NCI-H510A (cell line): ENCODE measurements around the gene C9orf72.

Experiments used
- DNase-seq: peaks from one replicate; lab custom pipeline; 2025; lab: John Stamatoyannopoulos, UW

The C9orf72 gene

DNA sequence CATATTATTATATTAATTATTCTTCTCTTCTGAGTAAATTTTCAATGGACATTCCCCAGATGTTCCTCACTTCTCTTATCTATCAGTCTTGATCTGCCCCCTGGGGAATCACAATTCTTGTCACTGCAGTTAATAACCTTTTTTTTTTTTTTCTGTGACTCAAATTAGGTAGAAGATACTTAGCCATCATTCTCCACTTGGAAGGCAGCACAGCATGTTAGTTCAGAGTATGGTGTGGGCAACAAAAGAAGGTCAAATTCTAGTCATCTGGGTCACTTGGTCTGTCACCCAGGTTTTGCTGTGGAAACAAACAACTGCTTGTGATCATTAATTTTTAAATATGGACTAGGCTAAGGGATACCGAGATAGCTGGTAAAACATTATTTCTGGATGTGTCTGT, 35.5 kb downstream of the C9orf72 start:
- DNase-seq = no peak

DNA sequence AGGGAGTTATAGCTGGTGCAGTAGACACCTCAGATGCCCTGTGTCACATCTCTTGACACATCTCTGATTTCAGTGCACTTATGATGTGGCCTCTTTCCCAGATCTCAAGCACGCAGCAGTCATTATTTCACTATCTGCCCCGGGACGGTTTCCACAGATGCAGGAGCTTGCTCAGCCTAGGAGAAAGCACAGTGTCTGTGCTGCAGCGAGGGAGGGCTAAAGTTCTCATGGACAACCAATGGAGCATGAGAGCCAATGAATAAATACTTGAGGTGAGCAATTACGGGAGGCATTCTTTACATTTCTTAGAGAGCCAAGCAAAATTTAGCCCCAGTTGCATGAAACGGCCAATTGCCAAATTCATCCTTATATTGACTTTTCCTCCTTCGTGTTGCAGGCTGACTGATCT, 36.2 kb downstream of the C9orf72 start:
- no peak for DNase-seq

DNA sequence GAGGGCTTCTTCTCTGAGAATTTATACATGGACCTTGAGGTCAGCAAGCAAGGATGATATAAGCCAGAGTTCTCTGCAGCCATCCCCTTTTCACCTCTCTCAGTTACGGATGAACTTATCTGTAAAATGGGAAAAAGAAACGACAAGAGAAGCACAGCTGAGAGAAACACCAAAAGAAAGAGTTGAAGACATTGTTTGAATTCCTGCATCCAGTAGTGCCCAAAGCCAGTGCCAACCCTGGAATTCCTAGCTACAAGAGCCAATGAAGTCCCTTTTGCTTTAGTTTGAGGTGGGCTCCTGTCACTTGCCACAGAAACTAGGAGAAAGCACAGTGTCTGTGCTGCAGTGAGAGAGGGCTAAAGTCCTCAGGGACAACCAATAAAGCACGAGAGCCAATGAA, 37.1 kb downstream of the C9orf72 start:
- DNase-seq = no peak

DNA sequence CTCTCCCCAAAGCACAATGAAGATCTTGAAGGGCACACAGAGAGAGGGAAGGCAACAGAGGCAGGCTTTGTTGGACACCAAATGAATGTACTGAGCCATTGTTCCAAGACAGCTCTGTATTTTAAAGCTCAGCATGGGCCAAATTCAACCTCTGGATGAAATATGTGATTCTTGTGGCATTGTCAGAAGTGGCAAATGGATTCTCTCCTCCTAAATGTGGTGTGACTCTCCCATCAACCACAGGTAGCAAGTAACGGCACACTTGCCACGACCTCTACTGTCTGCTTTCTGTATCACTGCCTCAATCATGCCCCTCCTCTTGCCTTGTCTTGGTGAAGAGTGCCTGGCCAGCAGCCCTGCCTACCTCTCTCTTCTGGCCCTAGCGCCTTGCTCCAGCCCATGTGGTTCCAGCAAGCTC, 37.6 kb downstream of the C9orf72 start:
- no peak for DNase-seq

DNA sequence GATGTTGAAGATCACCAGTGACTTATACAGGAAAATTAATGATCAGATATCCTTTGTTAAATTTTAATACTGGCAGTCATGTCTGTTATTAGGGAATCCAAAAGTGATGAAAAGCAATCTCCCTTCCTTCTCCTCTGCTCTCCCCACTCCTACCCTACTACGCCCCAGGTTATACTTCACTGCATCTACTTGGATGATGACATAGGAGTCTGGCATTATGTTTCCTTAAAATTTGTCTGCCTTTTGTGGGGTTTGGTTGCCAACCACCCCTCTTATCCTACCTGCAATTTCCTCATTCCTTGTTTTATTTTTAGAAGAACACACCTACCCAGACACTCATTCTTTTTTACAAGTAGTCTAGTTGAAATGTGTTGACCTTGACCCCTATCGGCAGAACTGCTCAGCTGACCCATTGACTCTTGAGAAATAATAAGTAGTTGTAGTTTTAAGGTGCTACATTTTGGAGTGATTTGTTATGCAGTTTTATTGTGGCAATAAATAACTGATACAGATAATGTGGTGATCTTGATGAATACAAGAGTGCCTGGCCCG, 38.5 kb downstream of the C9orf72 start:
- no peak for DNase-seq

DNA sequence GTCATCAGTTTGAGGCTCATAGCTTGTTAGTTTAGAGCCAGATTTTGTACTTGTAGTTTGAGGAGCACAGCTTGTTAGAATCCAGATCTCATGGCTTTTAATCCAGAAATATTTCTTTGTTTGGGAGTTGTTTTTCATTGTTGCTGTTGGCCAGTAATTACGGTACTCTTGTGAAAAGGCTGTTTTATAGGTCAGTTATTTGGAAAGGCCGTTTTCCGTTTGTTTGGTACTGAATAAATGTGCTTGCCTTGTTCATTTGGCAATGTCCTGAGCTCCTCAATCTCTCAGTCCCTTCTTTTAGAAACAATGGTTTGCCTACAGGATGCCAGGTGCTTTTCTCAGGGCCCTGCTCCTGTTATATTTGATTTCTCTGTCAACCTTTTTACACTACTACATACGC, 39.1 kb downstream of the C9orf72 start:
- no peak for DNase-seq

DNA sequence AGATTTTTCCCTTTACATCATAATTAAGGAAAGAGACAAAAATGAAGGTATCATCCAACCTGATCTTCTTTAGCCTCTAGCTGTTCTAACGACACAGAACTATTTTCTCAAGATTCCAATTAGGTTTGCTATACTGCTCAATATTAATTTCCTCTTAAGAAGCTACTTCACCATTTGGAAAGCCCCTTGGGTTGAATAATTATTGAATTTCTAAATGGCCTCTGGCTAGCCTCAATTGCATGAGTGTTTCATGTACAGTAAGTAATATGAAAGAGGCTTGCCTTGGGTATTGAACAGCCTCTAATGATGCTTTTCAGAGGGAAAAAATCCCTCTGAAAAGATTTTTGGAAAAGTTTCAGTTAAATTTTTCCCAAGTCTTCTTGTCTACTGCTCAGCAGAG, 40.0 kb downstream of the C9orf72 start:
- no peak for DNase-seq

DNA sequence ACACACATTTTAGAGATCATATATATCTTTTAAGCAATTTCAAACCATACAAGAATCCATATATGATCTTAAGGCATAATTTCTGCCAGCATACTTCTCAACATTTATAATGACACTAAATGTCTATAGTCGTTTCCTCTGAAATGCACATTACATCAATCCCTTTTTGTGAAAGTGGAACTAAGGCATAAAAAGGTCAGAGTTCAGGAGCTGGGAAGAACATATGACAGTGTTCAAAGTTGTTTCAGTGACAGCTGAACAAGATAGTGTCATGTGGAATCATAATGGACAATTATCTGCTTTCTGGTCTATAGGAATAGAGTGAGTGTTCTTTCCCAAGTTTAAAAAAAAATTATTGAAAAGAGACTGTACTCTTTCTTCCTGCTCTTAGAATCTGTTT, 41.2 kb downstream of the C9orf72 start:
- DNase-seq = no peak

DNA sequence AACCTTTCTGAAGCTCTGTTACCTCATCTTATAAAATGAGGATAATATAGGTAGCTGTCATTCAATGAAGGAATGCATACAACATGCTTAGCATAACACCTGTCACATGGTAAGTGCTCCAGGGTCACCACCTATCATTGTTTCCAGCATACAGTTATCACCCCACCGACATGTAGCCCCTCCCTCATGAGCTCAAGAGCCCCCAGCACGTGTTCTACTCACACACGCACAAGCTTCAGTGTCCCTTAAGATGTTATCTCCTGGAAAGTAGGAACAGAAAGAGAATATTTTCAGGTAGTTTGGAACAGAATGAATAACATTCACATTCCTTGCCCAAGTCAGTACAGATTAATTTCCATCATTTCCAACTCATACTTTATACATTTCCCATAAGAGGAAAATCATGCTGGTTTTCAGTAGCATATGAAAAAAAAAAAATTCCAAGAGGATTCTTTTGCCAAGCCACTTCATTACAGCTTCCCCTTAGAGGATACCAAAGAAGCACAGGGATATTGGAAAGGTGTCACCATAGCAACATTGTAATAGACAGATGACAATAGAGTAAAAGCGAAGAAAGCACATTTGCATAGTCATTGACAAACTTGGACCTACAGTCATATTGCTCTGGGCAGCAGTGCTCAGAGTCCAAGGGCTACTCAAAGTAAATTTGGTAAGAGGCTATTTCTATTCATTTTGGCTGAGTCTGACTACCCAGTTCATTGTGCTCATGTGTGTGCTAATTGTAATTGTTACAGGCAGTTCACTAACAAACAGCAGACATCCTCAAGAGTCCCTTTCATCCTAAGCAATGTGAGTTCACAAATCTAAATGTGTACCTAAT, 42.1 kb downstream of the C9orf72 start:
- DNase-seq = no peak

DNA sequence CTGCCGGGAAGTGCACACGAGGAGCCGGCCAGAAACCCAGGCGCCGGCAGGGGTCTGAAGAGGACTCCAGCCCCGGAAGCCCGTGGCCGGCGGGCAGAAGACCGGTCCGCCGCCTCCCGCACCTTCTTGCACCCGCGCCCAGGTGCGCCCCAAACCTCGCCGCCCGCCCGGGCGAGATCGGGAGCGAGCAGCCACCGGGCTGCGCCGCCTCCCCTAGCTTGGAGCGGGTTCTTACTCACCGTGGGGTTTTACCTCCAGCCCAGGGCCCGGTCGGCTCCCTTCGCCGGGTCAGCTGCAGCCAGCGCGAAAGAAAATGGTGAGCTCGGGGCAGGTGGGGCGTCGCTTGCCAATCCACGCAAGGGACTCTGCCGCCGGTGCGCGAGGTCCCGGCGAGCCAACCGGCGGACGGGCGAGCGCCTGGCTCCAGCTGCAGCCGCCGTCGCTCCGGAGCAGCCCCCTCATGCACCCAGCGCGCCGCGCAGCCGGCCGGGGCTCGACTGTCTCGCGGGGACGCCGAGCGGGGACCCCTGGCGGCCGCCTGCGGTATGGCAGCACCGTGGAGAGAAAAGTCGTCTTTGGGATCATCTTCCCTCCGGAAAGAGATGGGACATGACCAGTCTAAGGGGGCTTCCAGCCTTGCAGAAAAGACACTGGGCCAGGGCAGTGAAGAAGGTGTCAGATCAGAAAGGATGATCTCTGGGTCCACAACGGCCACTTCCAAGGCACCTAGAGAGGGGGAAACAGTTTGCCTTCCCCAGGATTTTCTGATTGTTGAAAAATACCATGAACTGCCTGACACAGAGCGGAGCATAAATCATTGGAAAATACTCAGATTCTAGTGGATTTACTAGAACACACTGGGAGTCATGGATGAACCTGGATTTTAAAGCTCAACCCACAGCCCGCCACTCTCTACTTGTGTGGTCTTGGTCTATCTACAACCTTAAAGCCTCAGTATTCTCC, 43.7 kb downstream of the C9orf72 start, which contains the start of gene MOB3B:
MOB3B (minus strand) TSS at position 499 of the 963 bp plus-strand sequence. CDS start 74,264 bp downstream, outside the sequence.
- DNase-seq = peak; percentile 15

DNA sequence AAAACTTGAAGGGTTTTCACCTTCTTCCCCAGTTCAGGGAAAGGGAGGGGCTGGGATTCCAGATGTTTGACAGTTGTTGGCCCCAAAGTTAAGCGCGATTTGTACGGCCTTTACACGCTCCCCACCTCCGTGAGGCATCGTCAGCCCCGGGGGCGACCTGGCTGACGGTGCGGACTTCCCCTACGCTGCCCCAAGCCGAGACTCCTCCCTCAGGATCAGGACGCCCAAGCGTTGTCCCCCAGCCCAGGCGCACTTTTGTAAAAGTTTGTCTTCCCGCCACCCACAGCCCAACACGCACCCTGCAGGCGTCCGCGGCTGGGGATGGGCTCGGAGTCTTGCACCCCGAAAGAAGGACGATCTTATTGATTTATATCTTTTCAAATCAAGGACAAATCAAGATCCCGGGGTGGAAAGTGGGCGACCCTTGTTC, 44.4 kb downstream of the C9orf72 start:
- DNase-seq = no peak

DNA sequence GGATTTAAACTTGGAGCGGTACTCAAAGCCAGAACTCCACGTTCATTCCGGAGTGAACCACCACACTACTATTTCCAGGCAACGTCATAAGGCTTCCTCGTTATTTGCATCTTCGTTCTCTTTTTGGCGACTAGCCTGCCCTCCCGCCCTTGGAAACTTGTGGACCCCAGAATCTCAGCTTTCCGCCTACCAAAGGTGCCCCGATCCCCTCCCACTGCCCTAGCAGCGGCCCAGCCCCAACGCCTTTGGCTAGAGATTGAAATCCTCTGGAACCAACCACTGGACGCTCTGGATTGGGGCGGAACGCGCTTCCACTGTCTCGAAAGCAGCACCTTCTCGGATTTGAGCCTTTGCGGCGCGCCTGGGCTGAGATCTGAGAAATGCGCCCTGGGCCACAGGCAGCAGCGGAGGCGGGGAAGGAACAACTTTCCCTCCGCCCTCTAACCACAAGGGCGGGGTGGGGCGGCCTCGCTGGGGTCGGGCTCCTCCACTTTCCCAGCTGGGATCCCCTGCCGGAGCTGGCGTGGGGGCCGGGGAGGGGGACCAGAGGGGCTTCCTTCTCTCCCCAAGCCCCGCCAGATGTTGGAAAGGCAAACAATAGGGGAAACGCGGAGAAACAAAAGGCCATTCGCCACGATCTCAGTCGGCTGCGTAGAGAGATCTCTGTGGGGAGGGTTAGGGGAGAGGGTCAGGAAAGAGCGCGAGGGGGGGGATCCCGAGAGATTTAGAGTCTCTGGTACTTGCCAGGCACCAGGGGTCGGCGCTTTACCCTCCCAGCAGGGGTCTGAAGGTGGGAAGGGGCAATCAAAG, 45.0 kb downstream of the C9orf72 start:
- DNase-seq = no peak

DNA sequence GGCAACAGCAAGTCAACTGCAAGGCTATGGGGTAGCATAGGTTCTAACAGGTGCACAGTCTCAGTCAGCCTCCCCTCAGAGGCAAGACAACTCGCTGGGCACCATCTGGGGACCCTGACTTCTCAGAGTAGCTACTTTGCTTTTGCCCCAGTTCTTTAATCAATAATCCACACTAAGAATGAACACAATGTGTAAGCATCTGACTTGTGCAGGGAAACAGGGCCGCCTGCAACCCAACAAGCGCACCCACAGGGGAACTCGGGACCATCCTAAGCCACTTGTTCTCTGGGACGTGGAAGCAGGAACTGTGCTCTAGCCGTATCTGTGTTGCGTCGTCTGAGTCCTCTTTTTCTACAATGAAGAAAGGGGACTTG, 45.6 kb downstream of the C9orf72 start:
- no peak for DNase-seq

DNA sequence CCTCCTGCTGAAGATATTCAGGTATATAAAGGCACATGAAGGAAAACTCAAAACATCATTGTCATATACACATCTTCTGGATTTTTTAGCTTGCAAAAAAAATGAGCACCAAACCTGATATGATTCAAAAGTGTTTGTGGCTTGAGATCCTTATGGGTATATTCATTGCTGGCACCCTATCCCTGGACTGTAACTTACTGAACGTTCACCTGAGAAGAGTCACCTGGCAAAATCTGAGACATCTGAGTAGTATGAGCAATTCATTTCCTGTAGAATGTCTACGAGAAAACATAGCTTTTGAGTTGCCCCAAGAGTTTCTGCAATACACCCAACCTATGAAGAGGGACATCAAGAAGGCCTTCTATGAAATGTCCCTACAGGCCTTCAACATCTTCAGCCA, 49.0 kb downstream of the C9orf72 start, which contains the start of gene IFNK:
IFNK (plus strand) TSS at position 55 of the 400 bp plus-strand sequence; CDS start at position 102, 47 bp downstream.
- no peak for DNase-seq

DNA sequence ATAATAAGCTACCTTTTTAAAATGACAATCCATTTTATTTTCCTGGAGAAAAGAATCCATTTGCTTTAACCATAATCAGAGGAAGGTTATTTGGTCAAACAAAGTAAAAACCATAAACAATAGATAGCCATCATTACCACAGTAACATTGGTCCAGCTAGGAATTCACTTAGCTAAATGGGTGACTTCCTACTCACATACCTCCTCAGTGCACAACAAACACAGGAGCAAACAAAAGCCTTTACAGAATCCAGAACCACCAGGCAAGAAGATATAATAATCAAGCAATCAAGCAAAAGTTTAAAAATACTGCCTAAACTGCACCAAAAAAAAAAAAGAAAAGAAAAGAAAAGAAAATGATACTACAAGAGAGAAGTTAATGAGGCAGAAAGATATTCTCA, 50.1 kb downstream of the C9orf72 start:
- DNase-seq = no peak

DNA sequence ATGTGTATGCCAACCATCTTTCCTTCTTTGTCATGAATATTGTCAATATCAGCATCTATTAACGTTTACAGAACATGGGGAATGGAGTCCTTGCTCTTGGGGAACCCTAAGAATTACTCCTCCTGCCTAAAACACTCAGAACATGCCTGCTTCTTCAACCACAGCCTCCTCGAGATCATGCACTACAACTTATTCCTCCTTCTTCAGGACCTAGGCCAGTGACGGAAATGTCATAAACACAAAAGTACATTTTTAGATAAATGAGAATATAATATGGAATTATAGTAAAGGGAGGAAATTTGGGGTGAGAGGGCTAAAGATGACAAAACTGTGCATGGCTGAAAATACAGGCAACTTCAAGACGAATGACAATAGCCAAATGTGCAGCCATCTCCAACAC, 52.3 kb downstream of the C9orf72 start:
- no peak for DNase-seq

DNA sequence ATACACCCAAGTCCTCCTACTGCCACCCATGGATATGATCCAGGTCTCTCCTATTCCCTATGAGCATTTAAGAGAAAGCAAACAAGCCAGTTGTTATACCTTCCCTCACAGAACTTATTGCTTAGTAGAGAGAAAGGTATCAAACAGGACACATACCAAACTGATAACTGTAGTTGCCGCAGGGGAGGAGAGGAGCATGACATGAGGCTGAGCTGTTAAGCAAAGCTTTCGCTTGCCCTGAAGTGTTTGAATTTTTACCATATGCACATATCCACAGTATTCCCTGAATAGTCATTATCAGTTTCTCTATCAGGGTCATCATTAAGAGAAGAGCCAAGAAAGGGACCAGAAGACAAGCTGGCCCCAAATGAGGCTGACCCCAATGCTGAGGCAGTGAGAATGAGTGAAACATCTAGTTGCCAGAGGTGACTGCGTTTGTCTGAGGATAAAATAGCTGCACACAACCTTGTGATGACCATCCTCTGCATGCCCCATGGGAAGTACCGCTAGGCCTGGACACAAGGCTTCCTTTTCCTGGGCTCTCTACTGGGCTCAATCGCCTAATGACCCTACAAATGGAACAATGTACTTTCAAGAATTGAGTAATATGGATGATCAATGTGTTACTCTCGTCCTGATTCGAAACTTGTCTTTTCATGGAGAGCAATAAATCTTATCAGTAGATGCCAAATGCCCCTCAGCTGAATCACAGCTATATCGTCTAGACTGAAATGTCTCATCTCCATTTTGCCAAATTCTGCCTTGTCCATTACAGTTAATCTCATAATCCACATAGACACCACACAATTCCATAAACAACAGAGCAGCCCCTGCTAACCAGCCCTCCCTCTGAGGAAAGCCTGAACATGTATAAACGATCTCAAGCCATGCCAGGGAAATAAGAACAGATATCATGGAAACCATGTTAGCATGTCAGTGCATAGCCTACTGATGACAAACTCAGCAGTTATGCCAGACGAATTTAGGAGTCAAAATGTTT, 53.5 kb downstream of the C9orf72 start:
- no peak for DNase-seq

DNA sequence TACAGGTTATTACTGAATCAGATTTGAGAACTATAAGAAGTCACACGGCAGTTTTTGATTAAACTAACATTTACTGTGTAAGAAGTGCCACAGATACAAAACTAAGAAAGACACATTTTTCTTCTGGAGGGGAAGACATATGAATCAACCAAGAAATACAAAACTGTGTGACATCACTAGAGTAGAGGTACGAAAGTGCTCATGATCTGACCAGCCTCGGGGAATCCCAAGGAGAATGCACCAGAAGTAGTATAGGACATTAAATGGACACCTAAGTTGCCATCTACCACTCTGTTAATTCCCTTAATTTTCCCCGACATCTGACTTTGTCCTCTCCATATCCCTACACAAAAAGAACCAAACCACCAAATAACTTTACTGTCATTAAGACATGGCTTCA, 54.5 kb downstream of the C9orf72 start:
- no peak for DNase-seq

DNA sequence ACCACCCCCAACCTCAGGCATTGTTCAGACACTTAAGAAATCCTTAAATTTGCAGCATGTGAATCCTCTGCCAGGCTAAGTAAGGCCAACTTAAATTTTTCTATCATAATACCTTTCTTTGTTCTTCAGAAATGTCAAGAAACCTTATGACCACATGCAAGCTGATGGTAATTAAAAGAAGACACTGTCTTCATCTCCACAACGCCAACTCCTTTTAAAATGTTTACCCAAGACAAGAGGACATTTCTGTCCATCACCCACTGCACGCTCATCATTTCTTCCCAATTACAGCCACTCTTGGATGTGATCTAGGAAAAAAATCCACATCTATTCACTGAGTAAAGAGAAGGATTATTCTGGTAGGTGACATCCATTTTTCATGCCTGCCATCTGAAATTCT, 55.3 kb downstream of the C9orf72 start:
- no peak for DNase-seq

DNA sequence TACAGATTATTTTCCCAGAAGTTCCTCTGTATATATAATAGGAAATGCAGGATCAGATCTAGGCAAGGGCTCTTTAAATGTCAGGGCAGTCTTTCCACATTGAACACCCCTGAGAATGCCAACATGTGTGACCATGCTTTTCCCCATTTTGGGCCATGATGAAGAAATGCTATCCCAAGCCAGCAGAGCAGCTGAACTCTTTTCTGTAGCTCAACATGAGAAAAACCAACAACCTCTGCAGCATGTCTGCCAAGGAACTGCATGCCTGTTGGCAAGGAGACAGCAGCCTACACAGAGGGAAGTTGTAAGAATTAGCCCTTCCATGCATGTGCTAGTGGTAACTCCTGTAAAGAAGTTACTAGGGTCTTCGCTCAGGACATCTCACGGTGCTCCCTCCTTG, 58.7 kb downstream of the C9orf72 start:
- DNase-seq = no peak
